ENCODE measurements around the gene IKZF3. TPM values are rescaled to one million over a fixed set of nuclear protein-coding genes. Genes with fewer than 3 reads are reported as not detected.
A peak's percentile ranks its signal among the peaks of the same experiment; 100 is the strongest.

IKZF3 gene
- total RNA-seq, 1 donor from 2014 or later, result not detected

GRCh38 chr17:39872751-39873150 is 8.6 kb upstream of the IKZF3 start:
- no peaks in the 10 kb centered on the region for H3K4me1 Mint-ChIP-seq (ENCODE audit: unreplicated experiment)
- DNase-seq (ENCODE audit: low spot score), result no peak
- H3K27ac Mint-ChIP-seq (ENCODE audit: unreplicated experiment), result no peak overlapping the region

GRCh38 chr17:39871801-39872200 is 7.7 kb upstream of the IKZF3 start:
- Mint-ChIP-seq H3K27ac (ENCODE audit: unreplicated experiment) (no peak overlapping the region), H3K4me3 (ENCODE audit: unreplicated experiment) (no peak overlapping the region), H3K36me3 (ENCODE audit: low read depth, unreplicated experiment) (no peaks in the 10 kb centered on the region), H3K27me3 (ENCODE audit: unreplicated experiment) (peaks cover 2% of the 10 kb centered on the region), H3K4me1 (ENCODE audit: unreplicated experiment) (no peaks in the 10 kb centered on the region), H3K9me3 (ENCODE audit: unreplicated experiment) (no peaks in the 10 kb centered on the region)
- DNase-seq (ENCODE audit: low spot score), result no peak
- TF ChIP-seq, protein P1, sequence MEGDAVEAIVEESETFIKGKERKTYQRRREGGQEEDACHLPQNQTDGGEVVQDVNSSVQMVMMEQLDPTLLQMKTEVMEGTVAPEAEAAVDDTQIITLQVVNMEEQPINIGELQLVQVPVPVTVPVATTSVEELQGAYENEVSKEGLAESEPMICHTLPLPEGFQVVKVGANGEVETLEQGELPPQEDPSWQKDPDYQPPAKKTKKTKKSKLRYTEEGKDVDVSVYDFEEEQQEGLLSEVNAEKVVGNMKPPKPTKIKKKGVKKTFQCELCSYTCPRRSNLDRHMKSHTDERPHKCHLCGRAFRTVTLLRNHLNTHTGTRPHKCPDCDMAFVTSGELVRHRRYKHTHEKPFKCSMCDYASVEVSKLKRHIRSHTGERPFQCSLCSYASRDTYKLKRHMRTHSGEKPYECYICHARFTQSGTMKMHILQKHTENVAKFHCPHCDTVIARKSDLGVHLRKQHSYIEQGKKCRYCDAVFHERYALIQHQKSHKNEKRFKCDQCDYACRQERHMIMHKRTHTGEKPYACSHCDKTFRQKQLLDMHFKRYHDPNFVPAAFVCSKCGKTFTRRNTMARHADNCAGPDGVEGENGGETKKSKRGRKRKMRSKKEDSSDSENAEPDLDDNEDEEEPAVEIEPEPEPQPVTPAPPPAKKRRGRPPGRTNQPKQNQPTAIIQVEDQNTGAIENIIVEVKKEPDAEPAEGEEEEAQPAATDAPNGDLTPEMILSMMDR (IDR thresholded peaks at IDR 0.05; ENCODE audit: unreplicated experiment), result no peak

More at GRCh38 chr17:39872751-39873150, 8.6 kb upstream of the IKZF3 start:
- peaks cover 2% of the 10 kb centered on the region for H3K27me3 Mint-ChIP-seq (ENCODE audit: unreplicated experiment)
- no peak overlapping the region for H3K4me3 Mint-ChIP-seq (ENCODE audit: unreplicated experiment)
- H3K36me3 Mint-ChIP-seq (ENCODE audit: low read depth, unreplicated experiment), result no peaks in the 10 kb centered on the region
- TF ChIP-seq, protein P1 (IDR thresholded peaks at IDR 0.05; ENCODE audit: unreplicated experiment), result peak; percentile 59
- H3K9me3 Mint-ChIP-seq (ENCODE audit: unreplicated experiment), result no peaks in the 10 kb centered on the region

GRCh38 chr17:39870776-39871175 is 6.7 kb upstream of the IKZF3 start:
- Mint-ChIP-seq H3K9me3 (ENCODE audit: unreplicated experiment) (no peaks in the 10 kb centered on the region), H3K4me1 (ENCODE audit: unreplicated experiment) (no peaks in the 10 kb centered on the region), H3K4me3 (ENCODE audit: unreplicated experiment) (no peak overlapping the region), H3K36me3 (ENCODE audit: low read depth, unreplicated experiment) (no peaks in the 10 kb centered on the region), H3K27me3 (ENCODE audit: unreplicated experiment) (peaks cover 2% of the 10 kb centered on the region), H3K27ac (ENCODE audit: unreplicated experiment) (no peak overlapping the region)
- TF ChIP-seq, protein P1 (IDR thresholded peaks at IDR 0.05; ENCODE audit: unreplicated experiment), result no peak
- no peak for DNase-seq (ENCODE audit: low spot score)

GRCh38 chr17:39868554-39868942 is 4.4 kb upstream of the IKZF3 start:
- Mint-ChIP-seq H3K9me3 (ENCODE audit: unreplicated experiment) (no peaks in the 10 kb centered on the region), H3K4me1 (ENCODE audit: unreplicated experiment) (peaks cover 2% of the 10 kb centered on the region), H3K4me3 (ENCODE audit: unreplicated experiment) (no peak overlapping the region), H3K27me3 (ENCODE audit: unreplicated experiment) (peaks cover 4% of the 10 kb centered on the region), H3K36me3 (ENCODE audit: low read depth, unreplicated experiment) (no peaks in the 10 kb centered on the region), H3K27ac (ENCODE audit: unreplicated experiment) (no peak overlapping the region)
- DNase-seq (ENCODE audit: low spot score), result no peak
- TF ChIP-seq, protein P1 (IDR thresholded peaks at IDR 0.05; ENCODE audit: unreplicated experiment), result no peak

- Mint-ChIP-seq H3K27me3 (ENCODE audit: unreplicated experiment) (peaks cover 6% of the 10 kb centered on the region), H3K9me3 (ENCODE audit: unreplicated experiment) (no peaks in the 10 kb centered on the region), H3K4me3 (ENCODE audit: unreplicated experiment) (no peak within 1 kb of the TSS), H3K27ac (ENCODE audit: unreplicated experiment) (no peak within 1 kb of the TSS), H3K4me1 (ENCODE audit: unreplicated experiment) (peaks cover 3% of the 10 kb centered on the region), H3K36me3 (ENCODE audit: low read depth, unreplicated experiment) (no peaks in the 10 kb centered on the region)
- TF ChIP-seq, protein P1 (IDR thresholded peaks at IDR 0.05; ENCODE audit: unreplicated experiment), result no peak
- no peak for DNase-seq (ENCODE audit: low spot score)
These were observed 3.9 kb upstream of the IKZF3 start, which contains the start of gene ZPBP2 for GRCh38 chr17:39867880-39868553. ZPBP2 (plus strand) TSS chr17:39868202; CDS start chr17:39868355, 153 bp downstream.

Data from endothelial cell (in vitro differentiated cells).